PFSK-1 (cell line): ENCODE data around the gene FKBP5.

ENCODE experiments used
- FOXP2 ChIP-seq: optimal IDR thresholded peaks from 2 replicates; pipeline ENCODE3; 2011; ENCODE audit warnings: borderline replicate concordance, control low read depth, inconsistent platforms; ENCODE audit not compliant: insufficient read depth; ENCODE audit errors: extremely low read length, extremely low read depth
- POLR2AphosphoS5 ChIP-seq: IDR thresholded peaks from 2 replicates; pipeline ENCODE4 v1.6.1; 2012; ENCODE audit warnings: low read depth, mild to moderate bottlenecking, control low read depth, low read length, moderate library complexity
- REST ChIP-seq, 2 experiments: IDR thresholded peaks; 2 replicates each; pipeline versions ENCODE4 v1.6.1 to v1.8.0; 2011 to 2012; ENCODE audit warnings: low read depth in 2 of 2, low read length in 2 of 2, control low read depth in 1 of 2, inconsistent platforms in 1 of 2, mild to moderate bottlenecking in 1 of 2, moderate library complexity in 1 of 2; ENCODE audit not compliant: insufficient read depth in 1 of 2
- SIN3A ChIP-seq: IDR thresholded peaks from 2 replicates; pipeline ENCODE4 v1.6.1; 2012; ENCODE audit warnings: mild to moderate bottlenecking, low read length, moderate library complexity, borderline replicate concordance; ENCODE audit not compliant: insufficient read depth
- TAF1 ChIP-seq: IDR thresholded peaks from 2 replicates; pipeline ENCODE4 v1.6.1; 2012; ENCODE audit warnings: low read length, control low read depth, borderline replicate concordance; ENCODE audit not compliant: insufficient read depth

FKBP5 gene

DNA sequence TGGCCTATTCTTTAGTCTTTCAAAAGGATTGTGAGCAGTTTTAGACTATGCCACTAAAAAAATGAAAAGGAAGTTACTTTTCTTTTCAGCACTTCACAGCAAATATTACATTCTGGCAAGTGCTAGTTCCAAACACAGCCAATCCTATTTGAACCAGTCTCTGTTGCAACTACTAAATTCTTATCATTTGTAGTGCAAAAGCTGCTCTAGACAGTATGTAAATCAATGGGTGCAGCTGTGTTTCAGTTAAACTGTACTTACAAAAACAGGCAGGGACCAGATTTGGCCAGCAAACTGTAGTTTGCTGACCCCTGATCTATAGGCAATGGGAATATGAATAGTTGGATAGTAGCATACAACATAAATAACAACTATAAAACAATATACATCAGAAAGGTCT, 107.9 kb downstream of the FKBP5 start:
- no peak for TF ChIP-seq REST (IDR thresholded peaks at IDR 0.05; ENCODE audit: insufficient read depth in 1 of 2, low read depth in 2 of 2, low read length in 2 of 2)
- TF ChIP-seq FOXP2: no peak
- no peak for TF ChIP-seq TAF1
- TF ChIP-seq SIN3A: no peak
- no peak for TF ChIP-seq POLR2AphosphoS5

DNA sequence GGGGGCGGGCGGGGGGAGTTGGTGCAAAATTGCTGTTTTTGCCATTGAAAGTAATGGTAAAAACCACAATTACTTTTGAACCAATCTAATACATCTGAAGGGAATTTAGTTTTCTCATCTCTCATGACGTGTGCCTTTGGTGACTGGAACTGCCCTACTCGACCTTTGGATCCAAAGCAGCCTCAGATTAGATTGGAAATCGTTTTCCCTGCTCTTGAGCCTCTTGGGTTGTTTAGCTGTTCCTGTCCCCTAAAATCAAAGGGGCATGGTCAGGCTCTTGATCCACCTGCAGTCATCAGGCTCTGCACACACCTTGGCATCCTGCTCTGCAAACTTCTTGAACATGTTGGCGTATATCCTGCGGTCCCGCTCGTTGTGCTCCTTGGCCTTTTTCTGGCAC, 112.0 kb downstream of the FKBP5 start:
- TF ChIP-seq FOXP2 (no peak), SIN3A (no peak), POLR2AphosphoS5 (no peak), TAF1 (no peak), REST (IDR thresholded peaks at IDR 0.05; ENCODE audit: insufficient read depth in 1 of 2, low read depth in 2 of 2, low read length in 2 of 2) (no peak)

DNA sequence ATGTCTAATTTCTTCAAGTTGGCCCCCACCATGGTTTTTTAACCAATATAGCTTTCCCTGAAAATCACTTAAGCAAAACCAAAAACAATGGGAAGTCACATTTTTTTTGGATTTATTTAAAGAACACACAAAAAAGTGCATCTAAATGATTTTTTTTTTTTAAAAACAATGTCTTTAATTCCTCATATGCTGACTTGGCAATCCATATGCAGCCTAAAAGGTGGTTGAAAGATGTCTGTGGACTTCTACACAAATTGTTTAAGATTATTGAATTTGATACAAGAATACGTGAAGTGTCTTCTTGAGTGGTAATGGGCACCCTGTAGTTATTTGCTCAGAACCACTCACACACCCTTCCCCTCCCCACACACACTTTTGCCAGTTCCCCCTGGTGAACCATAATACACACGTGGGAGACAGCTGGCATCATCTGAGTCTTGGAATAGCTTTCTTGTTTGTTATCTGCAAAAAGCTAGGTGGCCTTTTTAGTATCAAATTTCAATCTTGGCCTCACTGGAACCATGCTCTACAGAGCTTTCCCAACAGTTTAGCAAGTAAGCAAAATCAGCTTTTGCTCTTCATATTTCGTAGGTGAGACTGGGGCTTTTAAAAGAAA, 115.1 kb downstream of the FKBP5 start:
- no peak for TF ChIP-seq POLR2AphosphoS5
- no peak for TF ChIP-seq SIN3A
- no peak for TF ChIP-seq FOXP2
- TF ChIP-seq REST (IDR thresholded peaks at IDR 0.05; ENCODE audit: insufficient read depth in 1 of 2, low read depth in 2 of 2, low read length in 2 of 2): no peak
- no peak for TF ChIP-seq TAF1

DNA sequence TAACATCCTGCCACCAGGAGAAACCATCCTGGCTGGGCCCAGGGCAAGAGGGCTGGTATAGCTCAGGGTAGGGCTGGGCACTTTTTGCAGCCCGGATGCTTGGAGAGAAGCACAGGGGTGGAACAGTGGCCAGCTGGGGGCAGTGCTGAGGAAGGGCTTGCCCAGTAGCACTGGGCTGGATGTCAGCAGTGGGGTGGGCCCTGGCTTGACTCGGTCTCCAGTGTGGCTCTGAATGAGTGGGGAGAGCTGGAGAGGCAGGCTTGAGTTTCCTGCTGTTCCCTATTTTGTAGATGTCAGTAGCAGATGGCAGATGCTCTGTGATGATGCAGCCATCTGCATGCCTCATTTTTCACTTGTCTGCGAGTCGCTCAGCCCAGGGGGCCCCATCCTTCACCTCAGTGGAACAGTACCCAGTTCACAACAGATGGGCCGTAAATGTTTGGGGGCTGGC, 119.7 kb downstream of the FKBP5 start:
- no peak for TF ChIP-seq FOXP2
- TF ChIP-seq TAF1: no peak
- no peak for TF ChIP-seq REST (IDR thresholded peaks at IDR 0.05; ENCODE audit: insufficient read depth in 1 of 2, low read depth in 2 of 2, low read length in 2 of 2)
- TF ChIP-seq SIN3A: no peak
- no peak for TF ChIP-seq POLR2AphosphoS5
